Measurements from ENCODE around the gene HTR4.
"Not testable (repeated sequence)": the region's sequence is repeated elsewhere in the genome, so short reads cannot be mapped to it uniquely, and the experiment has no call there.

HTR4 gene

GRCh38 chr5:148599187-148599586, 55.1 kb downstream of the HTR4 start:
- DNase-seq, result no peak

- DNase-seq, result no peak
Observed at GRCh38 chr5:148595697-148596096, 58.6 kb downstream of the HTR4 start.

GRCh38 chr5:148586796-148587195, 67.5 kb downstream of the HTR4 start:
- no peak for DNase-seq

GRCh38 chr5:148585988-148586387, 68.3 kb downstream of the HTR4 start:
- no peak for DNase-seq

- no peak for DNase-seq
Observed at GRCh38 chr5:148584103-148584502, 70.2 kb downstream of the HTR4 start.

- DNase-seq, result no peak
Observed at GRCh38 chr5:148583421-148583965, 70.8 kb downstream of the HTR4 start.

GRCh38 chr5:148574167-148574566, 80.2 kb downstream of the HTR4 start:
- no peak for DNase-seq

- DNase-seq, result no peak
Observed at GRCh38 chr5:148573374-148573773, 81.0 kb downstream of the HTR4 start.

GRCh38 chr5:148569948-148570347, 84.4 kb downstream of the HTR4 start:
- DNase-seq, result no peak

- no peak for DNase-seq
Observed at GRCh38 chr5:148565148-148565547, 89.2 kb downstream of the HTR4 start.

- no peak for DNase-seq
Observed at GRCh38 chr5:148563021-148563420, 91.3 kb downstream of the HTR4 start.

- DNase-seq, result no peak
Observed at GRCh38 chr5:148561801-148562311, 92.5 kb downstream of the HTR4 start.

GRCh38 chr5:148559461-148559860, 94.9 kb downstream of the HTR4 start:
- DNase-seq, result no peak

GRCh38 chr5:148558892-148559291, 95.4 kb downstream of the HTR4 start:
- DNase-seq, result no peak

- no peak for DNase-seq
Observed at GRCh38 chr5:148556835-148557234, 97.5 kb downstream of the HTR4 start.

- no peak for DNase-seq
Observed at GRCh38 chr5:148554621-148555020, 99.7 kb downstream of the HTR4 start.

- no peak for DNase-seq
Observed at GRCh38 chr5:148543727-148544126, 110.6 kb downstream of the HTR4 start.

- no peak for DNase-seq
Observed at GRCh38 chr5:148542812-148543211, 111.5 kb downstream of the HTR4 start.

- DNase-seq, result no peak
Observed at GRCh38 chr5:148541054-148541835, 113.1 kb downstream of the HTR4 start.

- no peak for DNase-seq
Observed at GRCh38 chr5:148540647-148541046, 113.7 kb downstream of the HTR4 start.

- DNase-seq, result no peak
Observed at GRCh38 chr5:148539851-148540250, 114.5 kb downstream of the HTR4 start.

GRCh38 chr5:148535190-148535589, 119.1 kb downstream of the HTR4 start:
- DNase-seq, result no peak

GRCh38 chr5:148532969-148533670, 121.2 kb downstream of the HTR4 start:
- no peak for DNase-seq

GRCh38 chr5:148529450-148529849, 124.9 kb downstream of the HTR4 start:
- not testable (repeated sequence) for DNase-seq
